HepG2 (cell line): ENCODE measurements around the gene PIK3R3. TPM values are rescaled to one million over a fixed set of nuclear protein-coding genes. Genes with fewer than 3 reads are reported as not detected.
A peak's percentile ranks its signal among the peaks of the same experiment; 100 is the strongest.

ENCODE experiments used
- ARNTL ChIP-seq: sonication (generic); formaldehyde crosslinking; IDR thresholded peaks from 2 replicates; pipeline ENCODE4 v1.4.0; 2020; ENCODE audit warnings: mild to moderate bottlenecking, missing genetic modification reagents
- CHD4 ChIP-seq: fragments of 200-600 bp; sonication (generic); IDR thresholded peaks from 2 replicates; pipeline ENCODE4 v1.7.0; 2017; ENCODE audit warnings: mild to moderate bottlenecking, low read length, borderline replicate concordance
- ETV6 ChIP-seq: sonication (generic); formaldehyde crosslinking; conservative IDR thresholded peaks from 2 replicates; pipeline ENCODE4 v1.4.0; 2020; ENCODE audit warnings: missing genetic modification reagents
- HDAC6 ChIP-seq: fragments of 200-600 bp; sonication (generic); IDR thresholded peaks from 2 replicates; pipeline ENCODE4 v1.7.0; 2017; ENCODE audit warnings: mild to moderate bottlenecking, antibody characterized with exemption, low read length, low read depth
- KLF11 ChIP-seq: IDR thresholded peaks from 2 replicates; pipeline ENCODE4 v1.6.1; 2016; ENCODE audit warnings: missing compliant biosample characterization
- MIER3 ChIP-seq: IDR thresholded peaks from 2 replicates; pipeline ENCODE4 v1.6.1; 2016; ENCODE audit warnings: missing compliant biosample characterization, borderline replicate concordance
- NFE2L1 ChIP-seq: sonication (generic); formaldehyde crosslinking; IDR thresholded peaks from 2 replicates; pipeline ENCODE4 v1.4.0; 2020; ENCODE audit warnings: missing genetic modification reagents, mild to moderate bottlenecking, borderline replicate concordance
- NR2C2 ChIP-seq: sonication (generic); formaldehyde crosslinking; IDR thresholded peaks from 2 replicates; pipeline ENCODE4 v1.4.0; 2020; ENCODE audit warnings: missing genetic modification reagents, mild to moderate bottlenecking, moderate library complexity, borderline replicate concordance
- RFX3 ChIP-seq: IDR thresholded peaks from 2 replicates; pipeline ENCODE4 v1.6.1; 2016; ENCODE audit warnings: missing biosample characterization, missing genetic modification reagents
- SIX4 ChIP-seq: sonication (generic); formaldehyde crosslinking; IDR thresholded peaks from 2 replicates; pipeline ENCODE4 v1.4.0; 2020; ENCODE audit warnings: missing genetic modification reagents
- SRY ChIP-seq: sonication (generic); formaldehyde crosslinking; IDR thresholded peaks from 2 replicates; pipeline ENCODE4 v1.8.0; 2022; ENCODE audit warnings: mild to moderate bottlenecking, missing genetic modification reagents
- TAF15 ChIP-seq: fragments of 200-400 bp; formaldehyde crosslinking; IDR thresholded peaks from one replicate; pipeline ENCODE4 v1.6.1; 2018; ENCODE audit warnings: mild to moderate bottlenecking, low read depth, low read length; ENCODE audit not compliant: poor library complexity, severe bottlenecking
- ZKSCAN5 ChIP-seq: sonication (generic); formaldehyde crosslinking; IDR thresholded peaks from 2 replicates; pipeline ENCODE4 v1.5.1; 2020; ENCODE audit warnings: mild to moderate bottlenecking, missing genetic modification reagents
- ZNF562 ChIP-seq: sonication (generic); formaldehyde crosslinking; IDR thresholded peaks from 2 replicates; pipeline ENCODE4 v1.8.0; 2022; ENCODE audit warnings: missing genetic modification reagents, borderline replicate concordance
- ZNF777 ChIP-seq: sonication (generic); formaldehyde crosslinking; IDR thresholded peaks from 2 replicates; pipeline ENCODE4 v1.4.0; 2020; ENCODE audit warnings: missing genetic modification reagents
- polyA plus RNA-seq, 8 experiments: library from polyadenylated mRNA; depleted of rRNA in 3 of 8; stranded (reverse) in 7 of 8; unstranded in 1 of 8; fragments of >200 nt; fragmentation: Illumina TruSeq in 4 of 8; extraction: Trizol in 4 of 8; gene quantifications; 2 replicates each; pipeline versions ENCODE4 v1.2.1 to v1.2.3, GENCODE V29; 2011 to 2016; ENCODE audit warnings: low read depth in 4 of 8, missing spikeins in 1 of 8, mixed read lengths in 1 of 8; ENCODE audit not compliant: insufficient read depth in 1 of 8
- total RNA-seq, 5 experiments: library from RNA; depleted of rRNA; stranded (reverse); fragments of >200 nt; fragmentation: Illumina TruSeq; extraction: Trizol; gene quantifications; 2 replicates each; pipeline ENCODE4 v1.2.3, GENCODE V29; 2016; ENCODE audit warnings: low read depth in 1 of 5
- TF ChIP-seq, protein P1 (sequence below): IDR thresholded peaks from 2 replicates; pipeline ENCODE4 v1.6.1; 2018; ENCODE audit warnings: missing genetic modification reagents, mild to moderate bottlenecking, missing compliant biosample characterization

The PIK3R3 gene
- total and polyA plus RNA-seq, 2 of the 13 experiments (the other 11 are each of a cell fraction or from before 2014, with no cell fraction given): 0.37 to 6.9 TPM

DNA sequence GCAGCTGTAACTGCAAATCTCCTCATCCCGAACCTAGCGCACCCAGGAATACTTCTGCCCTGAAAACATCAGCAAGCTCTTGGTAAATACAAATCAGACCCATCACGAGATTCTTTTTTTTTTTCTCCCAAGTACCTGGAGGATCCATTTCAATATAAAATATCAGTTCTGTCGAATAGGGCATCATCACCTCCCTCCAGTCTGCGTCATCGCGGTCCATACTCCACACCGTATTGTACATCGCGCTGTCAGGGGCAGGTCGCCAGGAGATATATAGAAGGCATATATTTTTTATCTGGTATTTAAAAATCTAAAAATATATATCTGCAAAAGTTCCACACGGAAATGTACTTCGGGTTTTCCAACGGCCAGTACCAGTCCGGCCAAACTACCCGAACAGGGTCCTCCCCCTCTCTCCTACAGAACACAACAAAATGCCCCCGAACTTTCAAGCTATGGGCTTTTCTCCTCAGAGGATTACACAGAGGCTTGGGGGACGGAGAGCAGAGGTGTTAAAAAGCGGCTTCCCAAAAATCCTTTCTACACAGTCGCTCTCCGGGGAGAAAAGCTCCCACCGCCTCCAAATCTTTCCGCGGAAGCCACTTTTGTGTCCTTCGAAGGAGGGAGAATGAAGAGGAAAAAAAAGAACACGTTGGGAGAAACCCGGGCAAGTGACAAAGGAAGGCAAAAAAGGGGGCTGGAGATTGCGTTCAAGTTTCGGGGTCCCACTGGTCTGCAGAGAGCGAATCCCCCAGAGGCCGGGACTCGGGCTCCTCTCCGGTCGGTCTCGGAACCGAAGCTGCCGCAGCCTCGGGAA is 509 bp downstream of the PIK3R3 start (continued):
- TF ChIP-seq ZNF562 (no peak), ZKSCAN5 (CRISPR knock-in tag) (no peak), ARNTL (CRISPR knock-in tag) (no peak), NFE2L1 (0 out of 2 replicates have a peak, but pooled peaks have one; percentile 3), CHD4 (no peak), RFX3 (no peak), HDAC6 (no peak), MIER3 (CRISPR knock-in tag) (no peak), SRY (CRISPR knock-in tag) (no peak), ZNF777 (CRISPR knock-in tag) (0 out of 2 replicates have a peak, but pooled peaks have one; percentile 13), TAF15 (no peak), KLF11 (CRISPR knock-in tag) (no peak), ETV6 (no peak), NR2C2 (CRISPR knock-in tag) (no peak), SIX4 (CRISPR knock-in tag) (no peak)
- TF ChIP-seq, protein P1, sequence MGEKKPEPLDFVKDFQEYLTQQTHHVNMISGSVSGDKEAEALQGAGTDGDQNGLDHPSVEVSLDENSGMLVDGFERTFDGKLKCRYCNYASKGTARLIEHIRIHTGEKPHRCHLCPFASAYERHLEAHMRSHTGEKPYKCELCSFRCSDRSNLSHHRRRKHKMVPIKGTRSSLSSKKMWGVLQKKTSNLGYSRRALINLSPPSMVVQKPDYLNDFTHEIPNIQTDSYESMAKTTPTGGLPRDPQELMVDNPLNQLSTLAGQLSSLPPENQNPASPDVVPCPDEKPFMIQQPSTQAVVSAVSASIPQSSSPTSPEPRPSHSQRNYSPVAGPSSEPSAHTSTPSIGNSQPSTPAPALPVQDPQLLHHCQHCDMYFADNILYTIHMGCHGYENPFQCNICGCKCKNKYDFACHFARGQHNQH: no peak
